Measurements from ENCODE around the gene ZNF521.

ZNF521 gene

DNA sequence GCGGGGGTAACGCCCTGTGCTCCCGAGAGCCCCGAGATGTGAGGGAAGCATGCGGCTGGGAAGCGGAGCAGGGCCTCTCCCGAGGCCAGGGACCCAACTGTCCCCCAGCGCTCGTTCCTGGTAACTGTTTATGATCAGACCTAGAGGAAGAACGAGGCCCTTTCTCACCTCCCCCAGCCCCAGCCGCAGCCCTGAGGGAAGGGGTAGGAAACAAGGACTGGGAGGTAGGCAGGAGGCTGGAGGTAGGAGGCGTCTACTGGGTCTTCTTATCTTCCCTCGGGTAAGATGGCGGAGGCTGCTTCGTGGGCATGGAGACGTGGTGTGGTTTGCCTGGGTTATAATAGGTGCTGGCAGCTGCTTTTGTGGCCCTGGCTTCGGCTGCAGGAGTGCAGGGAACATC lies 335.8 kb downstream of the ZNF521 start:
- DNase-seq: no peak

Measured in femur (tissue), 1 donor.